Activated CD8-positive, alpha-beta T cell treated with anti-CD3 and anti-CD28 coated beads for 36 hours (primary cell): ENCODE measurements around the gene ITGB2. TPM values are rescaled to one million over a fixed set of nuclear protein-coding genes. Genes with fewer than 3 reads are reported as not detected.
A peak's percentile ranks its signal among the peaks of the same experiment; 100 is the strongest.

ENCODE experiments used
- ATAC-seq: fragments of 200-7000 bp; cut with Tn5 transposase; one replicate; pipeline ENCODE4 v1.10.0; 2021; ENCODE audit warnings: mild to moderate bottlenecking, moderate library complexity
- CTCF ChIA-PET: fragments of 350-600 bp; sonication (Branson Sonifier 250); formaldehyde crosslinking; loops from one replicate; lab custom pipeline; 2021; ENCODE audit warnings: antibody characterized with exemption; lab: Charles Lee
- POLR2A ChIA-PET: fragments of 350-600 bp; sonication (Branson Sonifier 250); formaldehyde crosslinking; loops from one replicate; lab custom pipeline; 2021; ENCODE audit warnings: antibody characterized with exemption; lab: Charles Lee
- DNase-seq: peaks from one replicate; pipeline ENCODE4 v3.0.0-alpha.2; 2020
- H3K27ac Mint-ChIP-seq: one replicate; pipeline ENCODE4 v1.8.0; 2021; ENCODE audit warnings: mild to moderate bottlenecking, mixed read lengths
- H3K27me3 Mint-ChIP-seq: one replicate; pipeline ENCODE4 v1.8.0; 2021; ENCODE audit warnings: mixed read lengths
- H3K36me3 Mint-ChIP-seq: one replicate; pipeline ENCODE4 v1.8.0; 2021; ENCODE audit warnings: low read depth, mixed read lengths
- H3K4me1 Mint-ChIP-seq: one replicate; pipeline ENCODE4 v1.8.0; 2021; ENCODE audit warnings: low read depth, mixed read lengths
- H3K4me3 Mint-ChIP-seq: one replicate; pipeline ENCODE4 v1.8.0; 2021; ENCODE audit warnings: mild to moderate bottlenecking, moderate library complexity, mixed read lengths
- H3K9me3 Mint-ChIP-seq: one replicate; pipeline ENCODE4 v1.8.0; 2021; ENCODE audit warnings: mixed read lengths
- intact Hi-C: fragments of 100-400 bp; cut with micrococcal nuclease; formaldehyde crosslinking; loops from one replicate; pipeline ENCODE4 v1.10.0; 2022
- total RNA-seq, 2 experiments: library from RNA; stranded (reverse); gene quantifications; one replicate each; pipeline ENCODE4 v1.2.3, GENCODE V29; 2021
- TF ChIP-seq, protein P1 (sequence below): fragments of 200-600 bp; IDR thresholded peaks from one replicate; pipeline ENCODE4 v1.8.0; 2022; ENCODE audit warnings: antibody characterized with exemption, mild to moderate bottlenecking

The ITGB2 gene
- total RNA-seq, 2 experiments from 2014 or later: 340 to 343 TPM

DNA sequence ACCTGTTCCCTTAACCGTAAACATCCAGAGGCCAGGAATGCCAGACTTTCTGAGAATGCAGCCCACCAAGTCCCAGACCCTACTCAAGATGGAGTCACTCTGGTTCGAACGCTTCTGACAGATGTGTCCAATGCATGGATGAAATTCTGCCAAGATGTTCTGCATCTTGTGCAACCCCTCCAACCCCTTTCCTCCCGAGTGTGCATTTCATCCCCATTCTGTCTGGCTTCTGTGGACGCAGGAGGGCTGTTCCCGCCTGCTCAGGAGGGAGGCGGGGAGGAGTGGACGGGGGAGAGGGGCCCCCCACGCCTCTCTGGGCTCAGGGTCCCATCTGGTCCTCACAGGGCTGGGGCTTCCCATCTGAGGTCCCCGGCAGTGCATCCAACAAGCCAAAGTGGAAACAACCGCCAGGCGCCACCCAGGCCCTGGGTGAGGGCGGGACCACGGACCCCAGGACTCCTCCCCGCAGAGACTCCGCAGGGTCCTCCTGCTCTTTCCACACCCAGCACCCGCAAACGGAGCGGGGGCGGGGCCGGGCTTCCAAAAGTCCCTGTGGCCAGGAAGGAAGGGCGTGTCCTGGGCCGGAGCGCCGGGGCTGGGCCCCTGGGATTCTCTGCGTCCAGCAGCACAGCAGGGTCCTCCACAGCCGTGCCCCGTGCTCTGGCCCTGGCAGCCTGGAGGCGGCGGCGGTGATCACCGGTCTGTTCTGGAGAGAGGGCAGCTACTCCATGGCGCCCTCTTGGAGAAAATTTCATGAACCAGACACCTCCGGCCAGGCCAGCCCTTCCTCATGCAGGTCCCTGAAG, 75.1 kb downstream of the ITGB2 start:
- H3K4me1 Mint-ChIP-seq: peaks cover 19% of the 10 kb centered on the region

DNA sequence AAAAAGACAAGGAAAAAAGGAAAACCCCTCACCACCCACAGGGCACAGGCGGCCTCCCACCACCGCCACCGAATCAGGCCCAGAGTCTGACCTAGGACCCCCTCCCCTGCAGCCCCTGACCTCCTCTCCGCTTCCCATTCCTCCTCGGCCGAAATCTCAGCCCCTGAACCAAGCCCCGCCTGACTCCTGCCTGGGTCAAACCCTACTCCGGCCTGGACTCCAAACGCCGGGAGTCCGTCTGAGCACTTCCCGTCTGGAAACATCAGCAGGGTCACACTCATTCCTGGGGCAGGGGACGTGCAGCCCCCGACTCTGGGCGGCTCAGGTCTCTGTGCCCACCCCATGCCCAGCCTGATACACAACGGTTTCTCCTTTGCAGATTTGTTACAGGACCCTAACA, 76.4 kb downstream of the ITGB2 start:
- Mint-ChIP-seq H3K27me3 (no peaks in the 10 kb centered on the region), H3K27ac (no peak overlapping the region), H3K36me3 (peaks cover 3% of the 10 kb centered on the region), H3K4me3 (no peak overlapping the region), H3K9me3 (no peaks in the 10 kb centered on the region), H3K4me1 (peaks cover 19% of the 10 kb centered on the region)
- ChIA-PET CTCF (no interaction called here), POLR2A (no interaction called here)
- intact Hi-C loops: no loop called here
- DNase-seq: no peak
- TF ChIP-seq, protein P1, sequence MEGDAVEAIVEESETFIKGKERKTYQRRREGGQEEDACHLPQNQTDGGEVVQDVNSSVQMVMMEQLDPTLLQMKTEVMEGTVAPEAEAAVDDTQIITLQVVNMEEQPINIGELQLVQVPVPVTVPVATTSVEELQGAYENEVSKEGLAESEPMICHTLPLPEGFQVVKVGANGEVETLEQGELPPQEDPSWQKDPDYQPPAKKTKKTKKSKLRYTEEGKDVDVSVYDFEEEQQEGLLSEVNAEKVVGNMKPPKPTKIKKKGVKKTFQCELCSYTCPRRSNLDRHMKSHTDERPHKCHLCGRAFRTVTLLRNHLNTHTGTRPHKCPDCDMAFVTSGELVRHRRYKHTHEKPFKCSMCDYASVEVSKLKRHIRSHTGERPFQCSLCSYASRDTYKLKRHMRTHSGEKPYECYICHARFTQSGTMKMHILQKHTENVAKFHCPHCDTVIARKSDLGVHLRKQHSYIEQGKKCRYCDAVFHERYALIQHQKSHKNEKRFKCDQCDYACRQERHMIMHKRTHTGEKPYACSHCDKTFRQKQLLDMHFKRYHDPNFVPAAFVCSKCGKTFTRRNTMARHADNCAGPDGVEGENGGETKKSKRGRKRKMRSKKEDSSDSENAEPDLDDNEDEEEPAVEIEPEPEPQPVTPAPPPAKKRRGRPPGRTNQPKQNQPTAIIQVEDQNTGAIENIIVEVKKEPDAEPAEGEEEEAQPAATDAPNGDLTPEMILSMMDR: no peak
- ATAC-seq: no peak

More for the DNA sequence above, 75.1 kb downstream of the ITGB2 start:
- DNase-seq (peak; percentile 75), ATAC-seq (peak; percentile 87)
- peak overlapping the region; percentile 53 for H3K27ac Mint-ChIP-seq
- peaks cover 5% of the 10 kb centered on the region for H3K36me3 Mint-ChIP-seq
- intact Hi-C loops: no loop called here
- H3K27me3 Mint-ChIP-seq: no peaks in the 10 kb centered on the region
- H3K4me3 Mint-ChIP-seq: peak overlapping the region; percentile 71
- POLR2A ChIA-PET: interaction anchor here (0.6 to 1.0 kb wide), 3 partner anchors 10 to 223 kb away, joined by 3 read pairs; no protein-coding TSS in a partner anchor
- CTCF ChIA-PET: interaction anchor here (0.8 to 2.0 kb wide), 6 partner anchors 9 to 335 kb away, joined by 3 to 12 read pairs (median 6); partner anchors contain the start of genes PTTG1IP and UBE2G2
- H3K9me3 Mint-ChIP-seq: no peaks in the 10 kb centered on the region
- TF ChIP-seq, protein P1: peak; percentile 75

DNA sequence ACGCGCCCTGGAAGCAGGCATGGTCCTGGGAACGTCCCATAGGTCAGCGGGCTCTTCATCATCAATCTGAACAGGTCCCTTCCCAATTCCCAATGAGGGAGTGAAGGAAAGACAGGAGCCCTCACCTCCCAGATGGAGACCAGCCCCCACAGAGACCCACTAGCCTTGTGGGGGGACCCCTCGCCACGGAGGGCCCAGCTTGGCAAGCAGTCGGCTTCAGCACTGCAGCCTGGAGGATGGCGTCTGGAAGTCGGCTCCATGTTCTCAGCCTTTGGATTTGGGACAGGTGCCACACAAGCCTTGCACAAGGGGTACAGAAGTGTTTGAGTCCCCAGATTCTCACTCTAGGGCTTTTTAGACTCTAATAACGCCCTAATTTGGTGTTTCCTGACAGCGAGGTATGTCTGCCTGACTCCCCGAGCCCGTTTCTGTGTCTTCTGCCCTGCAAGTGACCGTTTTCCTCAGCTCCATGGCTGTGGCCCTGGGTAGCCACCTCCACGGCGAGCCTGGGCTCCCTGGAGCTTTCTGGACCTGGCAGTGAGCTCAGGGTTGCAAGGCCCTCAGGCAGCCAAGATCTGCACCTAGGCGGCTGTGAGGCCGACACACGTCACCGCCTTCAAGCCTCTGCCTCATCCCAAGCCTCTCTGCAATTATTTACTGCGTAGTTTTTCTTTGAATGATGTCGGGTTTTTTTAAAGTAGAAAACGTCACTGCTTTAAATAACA, 77.8 kb downstream of the ITGB2 start:
- TF ChIP-seq, protein P1: no peak
- peaks cover 19% of the 10 kb centered on the region for H3K4me1 Mint-ChIP-seq
- CTCF ChIA-PET: no interaction called here
- no peak overlapping the region for H3K27ac Mint-ChIP-seq
- intact Hi-C loops: no loop called here
- H3K27me3 Mint-ChIP-seq: no peaks in the 10 kb centered on the region
- no peak overlapping the region for H3K4me3 Mint-ChIP-seq
- H3K9me3 Mint-ChIP-seq: no peaks in the 10 kb centered on the region
- ATAC-seq: no peak
- H3K36me3 Mint-ChIP-seq: no peaks in the 10 kb centered on the region
- POLR2A ChIA-PET: interaction anchor here (0.6 kb wide), 1 partner anchor 46 kb away, joined by 3 read pairs; no protein-coding TSS in a partner anchor
- no peak for DNase-seq

DNA sequence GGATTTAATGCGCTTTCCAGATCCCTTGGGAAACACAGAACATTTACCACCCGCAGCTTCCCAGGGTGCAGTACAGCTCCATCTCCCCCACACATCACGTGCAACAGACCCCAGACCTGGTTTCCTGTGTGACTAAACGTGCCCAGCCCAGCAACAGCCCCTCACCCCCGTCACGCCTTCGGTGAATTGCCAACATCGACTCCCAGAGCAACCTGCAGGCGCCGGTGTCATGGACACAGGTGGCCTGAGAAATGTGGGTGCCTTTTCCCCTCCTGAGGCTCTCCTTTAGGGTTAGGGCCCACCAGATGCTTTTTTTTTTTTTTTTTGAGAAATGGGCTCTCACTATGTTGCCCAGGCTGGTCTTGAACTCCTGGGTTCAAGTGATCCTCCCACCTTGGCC, 78.6 kb downstream of the ITGB2 start:
- intact Hi-C loops: no loop called here
- ChIA-PET CTCF (no interaction called here), POLR2A (interaction anchor here (0.6 kb wide), 1 partner anchor 45 kb away, joined by 3 read pairs; no protein-coding TSS in a partner anchor)
- TF ChIP-seq, protein P1: no peak
- Mint-ChIP-seq H3K4me3 (no peak overlapping the region), H3K27me3 (no peaks in the 10 kb centered on the region), H3K36me3 (no peaks in the 10 kb centered on the region), H3K4me1 (peaks cover 14% of the 10 kb centered on the region), H3K27ac (no peak overlapping the region), H3K9me3 (no peaks in the 10 kb centered on the region)
- DNase-seq (no peak), ATAC-seq (no peak)
